22Rv1 (cell line): ENCODE results near the gene TRIP10.

Experiments
- H3K27ac ChIP-seq: fragments of 450-650 bp; 2 replicates; pipeline ENCODE4 v1.5.1; 2017
- CTCF ChIP-seq: fragments of 450-650 bp; IDR thresholded peaks from 2 replicates; pipeline ENCODE4 v1.5.1; 2017; ENCODE audit warnings: mild to moderate bottlenecking
- ZFX ChIP-seq: fragments of 450-650 bp; IDR thresholded peaks from 2 replicates; pipeline ENCODE4 v1.6.1; 2017; ENCODE audit warnings: antibody characterized with exemption, borderline replicate concordance

The TRIP10 gene

GRCh38 chr19:6788896-6789295 lies 49.4 kb downstream of the TRIP10 start:
- H3K27ac ChIP-seq: no peak overlapping the region

GRCh38 chr19:6790194-6791128 lies 51.0 kb downstream of the TRIP10 start:
- no peak for TF ChIP-seq ZFX
- TF ChIP-seq CTCF: no peak
- no peak overlapping the region for H3K27ac ChIP-seq

More at GRCh38 chr19:6788896-6789295, 49.4 kb downstream of the TRIP10 start:
- no peak for TF ChIP-seq ZFX
- TF ChIP-seq CTCF: no peak

- no peak overlapping the region for H3K27ac ChIP-seq
- TF ChIP-seq ZFX (no peak), CTCF (no peak)
Measured at GRCh38 chr19:6791237-6791636, 51.8 kb downstream of the TRIP10 start.

- H3K27ac ChIP-seq: no peak overlapping the region
- TF ChIP-seq CTCF (no peak), ZFX (no peak)
Measured at GRCh38 chr19:6793411-6793810, 53.9 kb downstream of the TRIP10 start.

- no peak overlapping the region for H3K27ac ChIP-seq
- no peak for TF ChIP-seq CTCF
- TF ChIP-seq ZFX: no peak
Measured at GRCh38 chr19:6793973-6794372, 54.5 kb downstream of the TRIP10 start.

GRCh38 chr19:6794686-6795431 lies 55.4 kb downstream of the TRIP10 start:
- no peak overlapping the region for H3K27ac ChIP-seq
- TF ChIP-seq ZFX (no peak), CTCF (no peak)

GRCh38 chr19:6796278-6796677 lies 56.8 kb downstream of the TRIP10 start:
- TF ChIP-seq ZFX: no peak
- no peak for TF ChIP-seq CTCF
- H3K27ac ChIP-seq: no peak overlapping the region
